Trophoblast cell (in vitro differentiated cells and primary cell): Measurements from ENCODE around the gene CPT1A.

Experiments used
- DNase-seq, 2 donors: peaks; one replicate each; pipeline ENCODE4 v3.0.0-alpha.2; 2016
- H2AFZ ChIP-seq: 2 replicates; pipeline ENCODE4 v1.6.1; 2013; ENCODE audit warnings: low read length, moderate library complexity, mild to moderate bottlenecking; ENCODE audit not compliant: insufficient read depth, poor library complexity
- H2AK5ac ChIP-seq: 2 replicates; pipeline ENCODE4 v1.6.1; 2013; ENCODE audit warnings: mild to moderate bottlenecking, low read length
- H2BK120ac ChIP-seq: 2 replicates; pipeline ENCODE4 v1.6.1; 2013; ENCODE audit warnings: low read length, mild to moderate bottlenecking, moderate library complexity; ENCODE audit not compliant: insufficient read depth, poor library complexity
- H2BK12ac ChIP-seq: 2 replicates; pipeline ENCODE4 v1.6.1; 2013; ENCODE audit warnings: mild to moderate bottlenecking, low read length, moderate library complexity
- H2BK5ac ChIP-seq: 2 replicates; pipeline ENCODE4 v1.6.1; 2013; ENCODE audit warnings: low read length, low read depth, moderate library complexity, mild to moderate bottlenecking; ENCODE audit not compliant: poor library complexity
- H3K14ac ChIP-seq: 2 replicates; pipeline ENCODE4 v1.6.1; 2013; ENCODE audit warnings: mild to moderate bottlenecking, low read length
- H3K18ac ChIP-seq: 2 replicates; pipeline ENCODE4 v1.6.1; 2013; ENCODE audit warnings: mild to moderate bottlenecking, low read length
- H3K23ac ChIP-seq: 2 replicates; pipeline ENCODE4 v1.6.1; 2013; ENCODE audit warnings: low read length
- H3K27ac ChIP-seq: 2 replicates; pipeline ENCODE4 v1.5.1; 2013; ENCODE audit warnings: low read depth, mild to moderate bottlenecking, inconsistent platforms, low read length, moderate library complexity
- H3K27me3 ChIP-seq: 2 replicates; pipeline ENCODE4 v1.6.1; 2013; ENCODE audit warnings: inconsistent platforms, mild to moderate bottlenecking, low read length, moderate library complexity; ENCODE audit not compliant: insufficient read depth
- H3K36me3 ChIP-seq, 2 experiments: 1 replicate in 1 of 2; 2 replicates in 1 of 2; pipeline ENCODE4 v1.6.1; 2013; ENCODE audit warnings: low read length in 2 of 2, mild to moderate bottlenecking in 2 of 2, moderate library complexity in 1 of 2; ENCODE audit not compliant: insufficient read depth in 2 of 2, control insufficient read depth in 1 of 2
- H3K4ac ChIP-seq: 2 replicates; pipeline ENCODE4 v1.6.1; 2013; ENCODE audit warnings: low read depth, mild to moderate bottlenecking, low read length, moderate library complexity
- H3K4me1 ChIP-seq, 2 experiments: 1 replicate in 1 of 2; 2 replicates in 1 of 2; pipeline ENCODE4 v1.6.1; 2013; ENCODE audit warnings: low read length in 2 of 2, mild to moderate bottlenecking in 2 of 2, moderate library complexity in 1 of 2; ENCODE audit not compliant: insufficient read depth in 2 of 2, control insufficient read depth in 1 of 2
- H3K4me2 ChIP-seq: 2 replicates; pipeline ENCODE4 v1.6.1; 2013; ENCODE audit warnings: inconsistent platforms, mild to moderate bottlenecking, low read length, moderate library complexity
- H3K4me3 ChIP-seq: 2 replicates; pipeline ENCODE4 v1.5.1; 2013; ENCODE audit warnings: mild to moderate bottlenecking, low read depth, low read length, inconsistent platforms
- H3K79me1 ChIP-seq: one replicate; pipeline ENCODE4 v1.6.1; 2013; ENCODE audit warnings: low read length
- H3K79me2 ChIP-seq: 2 replicates; pipeline ENCODE4 v1.6.1; 2013; ENCODE audit warnings: low read length, mild to moderate bottlenecking; ENCODE audit not compliant: control insufficient read depth, insufficient read depth, poor library complexity
- H3K9ac ChIP-seq: 2 replicates; pipeline ENCODE4 v1.6.1; 2013; ENCODE audit warnings: mild to moderate bottlenecking, low read length
- H3K9me3 ChIP-seq: 2 replicates; pipeline ENCODE4 v1.6.1; 2013; ENCODE audit warnings: low read depth, mild to moderate bottlenecking, control low read depth, inconsistent platforms, low read length; ENCODE audit not compliant: insufficient read depth
- H4K12ac ChIP-seq: 2 replicates; pipeline ENCODE4 v1.6.1; 2013; ENCODE audit warnings: low read depth, mild to moderate bottlenecking, low read length, moderate library complexity
- H4K8ac ChIP-seq: 2 replicates; pipeline ENCODE4 v1.6.1; 2013; ENCODE audit warnings: low read depth, mild to moderate bottlenecking, low read length, moderate library complexity
- H4K91ac ChIP-seq: one replicate; pipeline ENCODE4 v1.6.1; 2013; ENCODE audit warnings: low read depth, mild to moderate bottlenecking, low read length, moderate library complexity
- WGBS: extraction: QIAGEN DNeasy Blood & Tissue Kit; methylation state at CpG from one replicate; pipeline ENCODE4 v1.1.7; 2013; ENCODE audit warnings: missing lambda C conversion rate; ENCODE audit not compliant: insufficient read length, insufficient coverage; ENCODE audit errors: extremely low coverage; 5-methylcytosine and 5-hydroxymethylcytosine counted together

Gene CPT1A

GRCh38 chr11:68865241-68865640, 23.5 kb upstream of the CPT1A start:
- DNase-seq: no peak
- Histone ChIP-seq H2BK12ac (no peak overlapping the region), H4K8ac (no peak overlapping the region), H3K23ac (no peak overlapping the region), H3K79me1 (no peaks in the 10 kb centered on the region), H3K4me1 (peaks cover 0 to 5% of the 10 kb centered on the region in 2 experiments), H2AK5ac (no peak overlapping the region), H3K27me3 (no peaks in the 10 kb centered on the region), H3K9me3 (peaks cover 9% of the 10 kb centered on the region), H3K79me2 (no peaks in the 10 kb centered on the region), H3K9ac (no peak overlapping the region), H3K18ac (no peak overlapping the region), H3K36me3 (no peaks in the 10 kb centered on the region), H2BK5ac (no peak overlapping the region), H4K91ac (no peak overlapping the region), H3K27ac (no peak overlapping the region), H4K12ac (no peak overlapping the region), H3K4me3 (no peak overlapping the region), H2BK120ac (no peak overlapping the region), H3K4ac (no peak overlapping the region), H3K14ac (no peak overlapping the region), H3K4me2 (no peak overlapping the region), H2AFZ (no peak overlapping the region)
- WGBS: no CpG with 5 or more reads among the region's 11 CpGs

GRCh38 chr11:68863553-68864265, 22.0 kb upstream of the CPT1A start:
- Histone ChIP-seq H3K27ac (no peak overlapping the region), H2BK5ac (no peak overlapping the region), H3K14ac (no peak overlapping the region), H3K23ac (no peak overlapping the region), H3K18ac (no peak overlapping the region), H2BK120ac (no peak overlapping the region), H4K12ac (no peak overlapping the region), H3K4me3 (no peak overlapping the region), H2AFZ (no peak overlapping the region), H3K79me1 (no peaks in the 10 kb centered on the region), H2AK5ac (no peak overlapping the region), H4K8ac (no peak overlapping the region), H3K4me1 (no peaks in the 10 kb centered on the region), H2BK12ac (no peak overlapping the region), H3K79me2 (no peaks in the 10 kb centered on the region), H3K36me3 (no peaks in the 10 kb centered on the region), H3K27me3 (no peaks in the 10 kb centered on the region), H3K4me2 (no peak overlapping the region), H3K9ac (no peak overlapping the region), H3K9me3 (peaks cover 9% of the 10 kb centered on the region), H4K91ac (no peak overlapping the region), H3K4ac (no peak overlapping the region)
- no CpG with 5 or more reads among the region's 3 CpGs for WGBS
- DNase-seq: peak; percentile 59 to 94

GRCh38 chr11:68862421-68862820, 20.7 kb upstream of the CPT1A start:
- H3K36me3 ChIP-seq: no peaks in the 10 kb centered on the region
- no peak for DNase-seq

GRCh38 chr11:68859123-68859522, 17.4 kb upstream of the CPT1A start:
- H3K23ac ChIP-seq: no peak overlapping the region
- peaks cover 8% of the 10 kb centered on the region for H3K27me3 ChIP-seq
- no peaks in the 10 kb centered on the region for H3K79me2 ChIP-seq
- no peak overlapping the region for H2BK120ac ChIP-seq
- H2BK12ac ChIP-seq: no peak overlapping the region
- H3K18ac ChIP-seq: no peak overlapping the region
- peaks cover 7% of the 10 kb centered on the region for H3K9me3 ChIP-seq
- H2AFZ ChIP-seq: no peak overlapping the region
- no CpG with 5 or more reads among the region's 8 CpGs for WGBS
- H3K4ac ChIP-seq: no peak overlapping the region
- H3K4me1 ChIP-seq: peaks cover 3 to 7% of the 10 kb centered on the region in 2 experiments
- H3K79me1 ChIP-seq: no peaks in the 10 kb centered on the region
- H4K8ac ChIP-seq: no peak overlapping the region
- no peak overlapping the region for H4K12ac ChIP-seq
- H2AK5ac ChIP-seq: no peak overlapping the region
- no peak overlapping the region for H4K91ac ChIP-seq
- H3K36me3 ChIP-seq: no peaks in the 10 kb centered on the region
- H2BK5ac ChIP-seq: no peak overlapping the region
- DNase-seq: peak; percentile 83 to 97
- no peak overlapping the region for H3K27ac ChIP-seq
- no peak overlapping the region for H3K9ac ChIP-seq
- H3K14ac ChIP-seq: no peak overlapping the region
- H3K4me2 ChIP-seq: no peak overlapping the region
- H3K4me3 ChIP-seq: no peak overlapping the region

More at GRCh38 chr11:68862421-68862820, 20.7 kb upstream of the CPT1A start:
- no peak overlapping the region for H3K4me2 ChIP-seq
- H2BK120ac ChIP-seq: no peak overlapping the region
- H3K79me1 ChIP-seq: no peaks in the 10 kb centered on the region
- no peak overlapping the region for H2BK12ac ChIP-seq
- peaks cover 9% of the 10 kb centered on the region for H3K9me3 ChIP-seq
- H3K4ac ChIP-seq: no peak overlapping the region
- no peak overlapping the region for H3K23ac ChIP-seq
- H3K79me2 ChIP-seq: no peaks in the 10 kb centered on the region
- no peak overlapping the region for H4K8ac ChIP-seq
- H2BK5ac ChIP-seq: no peak overlapping the region
- H3K4me1 ChIP-seq: no peaks in the 10 kb centered on the region
- H4K12ac ChIP-seq: no peak overlapping the region
- no peak overlapping the region for H2AFZ ChIP-seq
- H3K9ac ChIP-seq: no peak overlapping the region
- WGBS: no CpG with 5 or more reads among the region's 6 CpGs
- no peak overlapping the region for H3K4me3 ChIP-seq
- H4K91ac ChIP-seq: no peak overlapping the region
- no peak overlapping the region for H3K18ac ChIP-seq
- H3K27me3 ChIP-seq: no peaks in the 10 kb centered on the region
- no peak overlapping the region for H2AK5ac ChIP-seq
- H3K14ac ChIP-seq: no peak overlapping the region
- no peak overlapping the region for H3K27ac ChIP-seq
